Stimulated activated CD4-positive, alpha-beta T cell treated with anti-CD3 and anti-CD28 coated beads, Interleukin-1b, Interleukin-23, amount 100 ng/mL, for 48 hours (primary cell): ENCODE data around the gene INTS15.

Source experiments
- DNase-seq: peaks from one replicate; pipeline ENCODE4 v3.0.0-alpha.2; 2020

INTS15 gene

DNA sequence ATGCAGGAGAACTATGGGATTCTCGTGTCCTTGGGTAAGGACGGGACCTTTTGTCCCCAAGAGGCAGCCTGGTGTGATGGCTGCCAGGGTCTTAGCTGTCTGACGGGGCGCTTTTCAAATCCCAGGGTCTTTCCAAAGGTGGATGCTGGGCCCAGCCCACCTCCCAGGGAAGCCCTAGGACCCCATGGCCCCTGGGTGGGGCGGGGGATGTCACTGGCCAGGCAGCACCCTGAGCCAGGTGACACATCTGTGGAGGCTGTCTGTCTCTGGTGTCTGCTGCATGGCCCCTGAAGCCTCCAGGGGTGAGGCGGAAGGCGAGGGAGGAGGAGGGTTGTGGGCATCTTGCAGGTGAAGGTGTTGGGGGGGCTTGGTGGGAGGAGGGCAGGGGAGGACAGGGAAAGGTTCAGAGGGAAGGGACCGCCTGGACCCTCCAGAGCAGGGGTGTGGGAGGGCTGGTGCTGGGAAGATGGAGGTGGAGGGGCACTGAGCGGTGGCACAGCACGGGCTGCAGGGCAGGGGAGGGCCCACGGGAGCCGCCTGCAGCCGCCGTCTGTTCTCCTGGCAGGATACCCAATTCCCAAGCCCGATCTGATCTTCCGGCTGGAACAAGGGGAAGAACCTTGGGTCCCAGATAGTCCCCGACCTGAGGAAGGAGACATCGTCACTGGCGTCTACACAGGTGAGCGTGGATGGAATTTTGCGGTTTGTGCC is 54.2 kb downstream of the INTS15 start:
- no peak for DNase-seq

GRCh38 chr7:6644728-6645127 is 54.9 kb downstream of the INTS15 start:
- no peak for DNase-seq

DNA sequence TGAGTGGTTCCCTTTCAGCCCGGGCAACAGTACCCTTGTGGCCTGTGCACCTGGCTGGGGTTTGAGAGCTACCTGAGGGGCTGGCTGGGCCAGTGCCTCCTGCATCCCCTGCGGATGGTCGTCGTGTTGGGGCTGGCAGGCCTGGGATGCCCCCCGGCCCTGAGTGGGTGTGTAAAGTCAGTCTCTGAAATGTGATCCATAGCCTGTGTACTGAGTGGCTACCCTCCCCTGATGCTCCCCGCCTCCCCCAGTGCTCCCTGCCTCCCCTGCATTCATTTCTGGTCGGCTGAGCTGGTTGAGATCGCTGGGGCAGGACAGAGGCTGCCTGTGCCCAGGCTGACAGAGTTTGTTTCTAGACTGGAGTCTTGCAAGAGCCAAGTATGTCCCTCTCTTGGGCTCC is 56.6 kb downstream of the INTS15 start:
- DNase-seq = no peak

DNA sequence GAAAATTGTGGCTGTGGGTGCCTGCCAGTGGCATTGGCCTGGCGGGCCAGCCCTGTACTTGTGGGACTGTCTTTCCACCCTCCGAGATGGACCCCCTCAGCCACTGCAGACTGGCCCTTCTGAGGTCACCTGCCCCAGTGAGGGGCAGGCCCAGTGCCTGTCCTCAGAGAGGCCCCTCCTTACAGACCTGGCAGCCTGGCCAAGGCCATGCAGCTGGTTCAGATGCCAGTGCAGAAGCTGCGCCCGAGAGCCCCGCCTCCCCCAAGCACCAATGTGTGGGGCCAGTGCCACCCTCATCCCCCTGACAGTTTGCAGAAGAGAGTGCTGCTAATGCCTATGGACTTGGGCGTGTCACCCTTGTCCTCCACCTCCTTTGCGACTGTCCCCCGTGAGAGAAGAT is 57.3 kb downstream of the INTS15 start:
- no peak for DNase-seq

DNA sequence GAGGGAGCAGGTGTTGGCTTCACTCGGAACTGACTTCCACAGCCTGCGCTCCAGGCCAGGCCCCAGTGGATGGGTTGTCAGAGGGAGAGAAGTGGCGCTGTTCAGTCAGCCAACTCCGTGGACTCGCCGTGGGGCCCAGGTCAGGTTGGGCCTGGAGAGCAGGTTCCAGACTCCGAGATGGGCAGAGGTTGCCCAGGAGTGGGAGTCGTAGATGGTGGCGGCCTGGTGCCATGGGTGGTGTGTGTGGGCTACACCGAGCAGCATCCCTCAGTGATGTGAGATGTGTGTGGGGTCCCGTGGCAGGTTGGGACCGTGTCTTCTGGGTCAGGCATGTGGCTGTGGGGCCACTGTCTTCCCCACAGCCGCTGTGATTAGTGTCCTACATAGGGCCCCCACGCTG is 57.7 kb downstream of the INTS15 start:
- no peak for DNase-seq

- DNase-seq = no peak
Observed at GRCh38 chr7:6648066-6648814, 58.4 kb downstream of the INTS15 start.

DNA sequence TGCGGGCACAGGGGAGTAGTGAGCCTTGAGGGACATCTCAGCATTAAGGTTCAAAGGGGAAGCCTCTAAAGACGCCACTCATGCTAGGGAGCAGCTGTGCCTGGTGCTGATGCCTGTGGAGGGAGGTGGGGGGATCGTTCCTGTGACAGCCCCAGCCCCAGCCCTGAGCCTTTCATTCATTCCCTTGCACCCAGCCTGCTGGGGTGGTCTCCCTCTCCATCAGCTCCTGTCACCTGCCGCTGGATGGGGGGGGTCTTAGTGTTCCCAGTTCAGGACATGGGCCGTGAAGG is 58.9 kb downstream of the INTS15 start:
- no peak for DNase-seq

DNA sequence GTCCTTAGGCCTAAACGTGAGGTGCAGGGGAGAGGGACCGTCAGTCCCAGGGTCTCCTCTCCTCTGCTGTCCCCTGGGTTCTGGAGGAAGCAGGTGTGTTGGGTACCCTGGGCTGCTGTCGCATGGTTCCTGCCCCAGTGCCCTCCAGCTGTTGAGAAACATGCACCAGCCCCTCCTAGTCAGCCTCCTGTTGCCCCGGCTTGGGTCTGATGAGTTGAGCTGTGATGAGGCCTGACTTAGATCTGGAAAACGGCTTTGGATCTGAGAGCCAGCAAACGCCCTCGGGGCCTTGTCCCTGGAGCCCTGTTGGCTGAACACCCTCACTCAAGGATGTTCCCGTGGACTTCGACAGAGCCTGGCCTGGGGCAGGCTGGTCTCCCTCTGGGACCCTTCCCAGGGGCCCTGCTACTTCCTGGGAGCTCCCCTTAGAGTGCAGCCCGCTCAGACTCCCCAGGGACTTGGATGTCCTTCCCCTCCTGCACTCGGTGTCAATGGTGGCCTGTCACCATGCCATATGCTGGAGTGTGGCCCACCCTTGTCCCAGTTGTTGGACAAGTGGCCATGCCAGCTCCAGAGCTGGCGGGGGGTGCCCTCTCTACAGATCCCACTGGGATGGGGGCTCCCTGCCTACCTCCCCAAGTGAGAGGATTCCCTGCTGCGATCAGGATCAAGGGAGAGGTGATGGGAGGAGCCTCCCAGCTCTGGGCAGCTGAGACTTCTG is 59.6 kb downstream of the INTS15 start:
- no peak for DNase-seq

DNA sequence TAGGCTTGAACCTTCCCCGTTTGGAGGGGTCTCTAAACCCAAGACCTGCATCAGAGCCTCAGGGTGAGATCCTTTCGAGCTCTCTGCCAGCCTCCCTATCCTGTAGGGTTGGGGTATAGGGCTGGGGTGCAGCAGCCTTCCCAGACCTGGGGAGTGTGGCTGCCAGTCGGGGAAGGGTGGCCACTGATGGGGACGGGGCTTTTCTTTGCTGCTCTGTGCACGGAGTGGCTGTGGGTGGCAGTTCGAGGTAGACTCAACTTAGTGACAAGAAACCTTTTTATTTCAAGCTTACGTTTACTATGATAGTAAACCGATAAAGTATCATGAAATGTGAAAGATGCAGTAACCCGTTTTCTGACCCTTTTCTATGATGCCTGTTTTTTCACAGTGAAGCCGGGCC is 60.3 kb downstream of the INTS15 start:
- DNase-seq = no peak

DNA sequence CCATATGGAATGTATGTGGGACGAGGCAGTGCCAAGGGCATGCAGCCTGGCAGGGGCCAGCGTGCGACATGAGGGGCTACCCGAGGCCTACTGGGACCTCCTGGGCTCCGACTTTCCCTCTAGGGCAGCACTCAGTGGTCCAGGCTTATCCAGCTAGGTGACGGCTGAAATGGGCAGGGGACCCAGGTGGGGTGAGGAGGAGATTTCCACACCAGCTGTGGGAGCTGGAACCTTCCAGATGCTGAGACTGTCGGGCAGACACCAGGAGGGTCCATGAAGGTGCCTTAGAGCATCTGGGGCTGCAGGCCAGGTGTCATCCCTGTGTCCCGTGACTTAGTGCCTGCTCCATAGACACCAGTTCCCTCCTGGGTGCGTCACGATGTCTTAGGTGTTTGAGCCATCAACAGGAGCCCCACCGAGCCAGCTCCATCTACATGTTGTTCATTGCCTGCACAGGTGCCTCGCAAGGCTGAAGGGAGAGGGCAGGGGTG is 60.7 kb downstream of the INTS15 start:
- no peak for DNase-seq

- no peak for DNase-seq
Observed at GRCh38 chr7:6651851-6652445, 62.1 kb downstream of the INTS15 start.

GRCh38 chr7:6652446-6653011 is 62.7 kb downstream of the INTS15 start:
- no peak for DNase-seq

DNA sequence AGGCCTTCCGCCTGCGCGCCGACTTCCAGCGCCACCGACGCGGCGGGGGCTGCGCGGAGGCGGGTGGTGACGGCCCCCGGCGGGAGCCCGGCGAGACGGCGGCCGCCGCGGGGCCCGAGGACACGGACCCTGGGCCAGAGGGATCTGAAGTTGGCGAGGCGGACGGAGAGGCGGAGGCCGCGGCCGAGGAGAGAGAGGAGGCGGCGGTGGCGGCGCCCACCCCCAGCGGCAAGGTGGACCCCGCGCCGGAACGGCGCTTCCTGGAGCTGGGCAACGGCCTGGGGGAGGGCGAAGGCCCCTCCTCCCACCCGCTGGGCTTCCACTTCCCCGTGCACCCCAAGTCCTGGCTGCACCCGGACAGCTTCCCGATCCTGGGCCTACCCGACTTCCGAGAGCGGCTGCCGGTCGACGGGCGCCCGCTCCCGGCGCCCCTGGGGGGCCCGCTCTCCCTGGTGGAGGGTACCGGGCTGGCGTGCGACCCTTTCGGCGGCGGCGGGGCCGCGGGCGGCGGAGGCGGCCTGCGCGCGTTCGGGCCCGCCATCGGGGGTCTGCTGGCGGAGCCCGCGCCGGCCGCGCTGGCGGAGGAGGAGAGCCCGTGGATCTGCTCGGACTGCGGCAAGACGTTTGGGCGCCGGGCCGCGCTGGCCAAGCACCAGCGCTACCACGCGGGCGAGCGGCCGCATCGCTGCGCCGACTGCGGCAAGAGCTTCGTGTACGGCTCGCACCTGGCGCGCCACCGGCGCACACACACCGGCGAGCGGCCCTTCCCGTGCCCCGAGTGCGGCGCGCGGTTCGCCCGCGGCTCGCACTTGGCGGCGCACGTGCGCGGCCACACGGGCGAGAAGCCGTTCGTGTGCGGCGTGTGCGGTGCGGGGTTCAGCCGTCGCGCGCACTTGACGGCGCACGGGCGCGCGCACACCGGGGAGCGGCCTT is 63.5 kb downstream of the INTS15 start:
- DNase-seq = no peak

DNA sequence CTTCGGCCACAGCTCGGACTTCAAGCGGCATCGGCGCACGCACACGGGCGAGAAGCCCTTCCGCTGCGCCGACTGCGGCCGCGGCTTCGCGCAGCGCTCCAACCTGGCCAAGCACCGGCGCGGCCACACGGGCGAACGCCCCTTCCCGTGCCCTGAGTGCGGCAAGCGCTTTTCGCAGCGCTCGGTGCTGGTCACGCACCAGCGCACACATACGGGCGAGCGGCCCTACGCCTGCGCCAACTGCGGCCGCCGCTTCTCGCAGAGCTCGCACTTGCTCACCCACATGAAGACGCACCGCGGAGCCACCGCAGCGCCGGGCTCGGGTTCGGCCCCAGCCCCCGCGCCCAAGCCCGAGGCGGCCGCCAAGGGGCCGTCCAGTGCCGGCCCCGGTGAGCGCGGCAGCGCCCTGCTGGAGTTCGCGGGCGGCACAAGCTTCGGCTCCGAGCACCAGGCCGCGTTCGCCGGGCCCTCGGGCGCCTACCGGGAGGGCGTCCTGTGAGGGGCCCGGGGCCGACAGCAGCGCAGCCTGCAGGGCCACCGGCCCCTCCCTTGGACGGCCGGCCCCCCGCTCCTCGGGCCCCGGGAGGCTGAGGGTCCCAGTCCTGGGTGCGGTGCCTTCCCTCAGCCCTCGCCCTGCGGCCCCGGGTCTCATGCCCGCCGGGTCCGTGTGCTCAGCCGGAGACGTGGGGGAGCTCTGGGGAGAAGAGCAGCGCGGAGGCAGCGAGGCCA is 64.5 kb downstream of the INTS15 start:
- no peak for DNase-seq

GRCh38 chr7:6654842-6655610 is 65.2 kb downstream of the INTS15 start:
- no peak for DNase-seq

GRCh38 chr7:6655636-6656385 is 66.0 kb downstream of the INTS15 start:
- no peak for DNase-seq

- no peak for DNase-seq
Observed at GRCh38 chr7:6656413-6656812, 66.6 kb downstream of the INTS15 start.
